SK-N-SH (cell line): ENCODE results near the gene HEATR3. TPM values are rescaled to one million over a fixed set of nuclear protein-coding genes. Genes with fewer than 3 reads are reported as not detected.

Experiments
- CTCF ChIA-PET: fragments of 300-600, 350-600 bp; formaldehyde crosslinking; extraction: SDS; loops from one replicate; lab custom pipeline; 2021; lab: Yijun Ruan, JAX
- POLR2A ChIA-PET: fragments of 350-600 bp; sonication (Branson Sonifier 250); formaldehyde crosslinking; extraction: SDS; loops from one replicate; lab custom pipeline; 2020; ENCODE audit warnings: antibody characterized with exemption, inconsistent platforms; lab: Yijun Ruan, JAX
- DNase-seq: peaks from one replicate; pipeline ENCODE4 v3.0.0; 2012
- H2AFZ ChIP-seq: fragments of 200-600 bp; sonication (generic); 2 replicates; pipeline ENCODE4 v1.8.1; 2016; ENCODE audit warnings: antibody characterized with exemption, mild to moderate bottlenecking, low read depth
- H3F3A ChIP-seq: fragments of 200-600 bp; sonication (generic); replicated peaks from 2 replicates; pipeline ENCODE3; 2016; ENCODE audit warnings: antibody characterized with exemption, mild to moderate bottlenecking; ENCODE audit not compliant: insufficient read depth
- H3K27ac ChIP-seq, 2 experiments: fragments of 200-500 bp in 1 of 2; fragments of 200-600 bp in 1 of 2; sonication (Bioruptor generic) in 1 of 2; sonication (generic), shearing (Covaris generic) in 1 of 2; 2 replicates each; pipeline versions ENCODE4 v1.5.1 to v1.6.1; 2014 to 2016; ENCODE audit warnings: low read depth in 2 of 2, inconsistent platforms in 1 of 2, low read length in 1 of 2, mild to moderate bottlenecking in 1 of 2, mixed read lengths in 1 of 2
- H3K27me3 ChIP-seq: fragments of 200-600 bp; sonication (generic), shearing (Covaris generic); 2 replicates; pipeline ENCODE4 v1.6.1; 2016; ENCODE audit warnings: mixed run types; ENCODE audit not compliant: insufficient read depth
- H3K36me3 ChIP-seq, 2 experiments: fragments of 200-500 bp in 1 of 2; fragments of 200-600 bp in 1 of 2; sonication (Bioruptor generic) in 1 of 2; sonication (generic) in 1 of 2; replicated peaks in 1 of 2; 2 replicates each; pipeline versions ENCODE3 to v1.5.1; 2014 to 2016; ENCODE audit warnings: low read length in 1 of 2, mild to moderate bottlenecking in 1 of 2; ENCODE audit not compliant: insufficient read depth in 2 of 2, control insufficient read depth in 1 of 2
- H3K4me1 ChIP-seq, 2 experiments: fragments of 200-500 bp in 1 of 2; fragments of 200-600 bp in 1 of 2; sonication (Bioruptor generic) in 1 of 2; sonication (generic), shearing (Covaris generic) in 1 of 2; 2 replicates each; pipeline versions ENCODE4 v1.5.1 to v1.6.1; 2014 to 2016; ENCODE audit warnings: low read depth in 1 of 2, low read length in 1 of 2, mixed run types in 1 of 2; ENCODE audit not compliant: insufficient read depth in 2 of 2, control insufficient read depth in 1 of 2
- H3K4me2 ChIP-seq: fragments of 200-600 bp; sonication (generic), shearing (Covaris generic); 2 replicates; pipeline ENCODE4 v1.6.1; 2017; ENCODE audit warnings: mixed run types
- H3K4me3 ChIP-seq, 2 experiments: fragments of 200-500 bp in 1 of 2; fragments of 200-600 bp in 1 of 2; sonication (Bioruptor generic) in 1 of 2; sonication (generic), shearing (Covaris generic) in 1 of 2; 2 replicates each; pipeline versions ENCODE4 v1.5.1 to v1.8.1; 2014 to 2016; ENCODE audit warnings: low read depth in 2 of 2, inconsistent platforms in 1 of 2, low read length in 1 of 2, mild to moderate bottlenecking in 1 of 2, mixed read lengths in 1 of 2, moderate library complexity in 1 of 2
- H3K79me2 ChIP-seq: fragments of 200-600 bp; sonication (generic); 2 replicates; pipeline ENCODE4 v1.8.1; 2017; ENCODE audit warnings: mild to moderate bottlenecking; ENCODE audit not compliant: insufficient read depth
- H3K9ac ChIP-seq: fragments of 200-600 bp; sonication (generic); 2 replicates; pipeline ENCODE4 v1.6.1; 2017; ENCODE audit warnings: mixed run types
- H3K9me2 ChIP-seq: fragments of 200-600 bp; sonication (generic); 2 replicates; pipeline ENCODE4 v1.6.1; 2017; ENCODE audit warnings: mixed run types
- H3K9me3 ChIP-seq: fragments of 200-600 bp; sonication (generic); 2 replicates; pipeline ENCODE4 v1.6.1; 2017; ENCODE audit warnings: mixed run types, mild to moderate bottlenecking, moderate library complexity
- H4K20me1 ChIP-seq: fragments of 200-600 bp; sonication (generic); 2 replicates; pipeline ENCODE4 v1.6.1; 2017; ENCODE audit warnings: mild to moderate bottlenecking, mixed run types; ENCODE audit not compliant: insufficient read depth
- CHD2 ChIP-seq: fragments of 150-350 bp; IDR thresholded peaks from 2 replicates; pipeline ENCODE4 v1.6.1; 2018; ENCODE audit warnings: low read length; ENCODE audit not compliant: partially characterized antibody
- CTCF ChIP-seq: fragments of 200-600 bp; sonication (generic); IDR thresholded peaks from 2 replicates; pipeline ENCODE4 v1.6.1; 2017; ENCODE audit warnings: antibody characterized with exemption, mild to moderate bottlenecking, moderate library complexity
- FOSL2 ChIP-seq: IDR thresholded peaks from 2 replicates; pipeline ENCODE4 v1.4.0; 2012; ENCODE audit warnings: low read depth, mild to moderate bottlenecking, moderate library complexity, borderline replicate concordance
- FOXJ3 ChIP-seq: sonication (generic); formaldehyde crosslinking; IDR thresholded peaks from 2 replicates; pipeline ENCODE4 v1.5.1; 2020; ENCODE audit warnings: mild to moderate bottlenecking, missing genetic modification reagents
- JUND ChIP-seq: IDR thresholded peaks from 2 replicates; pipeline ENCODE4 v1.4.0; 2012
- MEF2A ChIP-seq: IDR thresholded peaks from 2 replicates; pipeline ENCODE4 v1.4.0; 2012; ENCODE audit warnings: low read depth, borderline replicate concordance
- NRF1 ChIP-seq: IDR thresholded peaks from 2 replicates; pipeline ENCODE4 v1.6.1; 2012; ENCODE audit warnings: low read depth, mild to moderate bottlenecking, low read length
- POLR2AphosphoS5 ChIP-seq: IDR thresholded peaks from 2 replicates; pipeline ENCODE4 v1.6.1; 2012; ENCODE audit warnings: low read depth, low read length
- RCOR1 ChIP-seq: fragments of 150-350 bp; IDR thresholded peaks from 2 replicates; pipeline ENCODE4 v1.6.1; 2017; ENCODE audit warnings: antibody characterized with exemption, low read length
- RFX5 ChIP-seq: IDR thresholded peaks from 2 replicates; pipeline ENCODE4 v1.6.1; 2012; ENCODE audit warnings: mild to moderate bottlenecking, improper control_type of control experiment, low read length
- SIN3A ChIP-seq: IDR thresholded peaks from 2 replicates; pipeline ENCODE4 v1.6.1; 2012; ENCODE audit warnings: low read depth, mild to moderate bottlenecking, low read length, moderate library complexity, borderline replicate concordance
- SMC3 ChIP-seq: IDR thresholded peaks from 2 replicates; pipeline ENCODE4 v1.6.1; 2012; ENCODE audit warnings: low read depth, low read length, improper control_type of control experiment
- TAF1 ChIP-seq: IDR thresholded peaks from 2 replicates; pipeline ENCODE4 v1.6.1; 2012; ENCODE audit warnings: low read depth, mild to moderate bottlenecking, low read length, moderate library complexity, borderline replicate concordance
- TCF12 ChIP-seq: IDR thresholded peaks from 2 replicates; pipeline ENCODE4 v1.4.0; 2012
- USF1 ChIP-seq: IDR thresholded peaks from 2 replicates; pipeline ENCODE4 v1.4.0; 2012; ENCODE audit warnings: low read depth, borderline replicate concordance
- USF2 ChIP-seq: fragments of 150-350 bp; IDR thresholded peaks from 2 replicates; pipeline ENCODE4 v1.6.1; 2017; ENCODE audit warnings: antibody characterized with exemption, low read length, low read depth, borderline replicate concordance
- YY1 ChIP-seq: IDR thresholded peaks from 2 replicates; pipeline ENCODE4 v1.4.0; 2012; ENCODE audit warnings: low read depth, mild to moderate bottlenecking
- ZBTB33 ChIP-seq: IDR thresholded peaks from 2 replicates; pipeline ENCODE4 v1.4.0; 2012; ENCODE audit warnings: low read depth, borderline replicate concordance
- WGBS: methylation state at CpG from one replicate; pipeline ENCODE4 v1.1.6; 2017; ENCODE audit warnings: low lambda C conversion rate; 5-methylcytosine and 5-hydroxymethylcytosine counted together
- polyA plus RNA-seq, 3 experiments: library from polyadenylated mRNA; depleted of rRNA; stranded (reverse); fragments of >200 nt; gene quantifications; 2 replicates each; pipeline ENCODE4 v1.2.3, GENCODE V29; 2012
- TF ChIP-seq, protein P1 (sequence below): IDR thresholded peaks from 2 replicates; pipeline ENCODE4 v1.4.0; 2012; ENCODE audit warnings: low read depth

HEATR3 gene
- polyA plus RNA-seq, 1 of the 3 experiments (the other 2 are of a cell fraction), result 10.1 TPM

DNA sequence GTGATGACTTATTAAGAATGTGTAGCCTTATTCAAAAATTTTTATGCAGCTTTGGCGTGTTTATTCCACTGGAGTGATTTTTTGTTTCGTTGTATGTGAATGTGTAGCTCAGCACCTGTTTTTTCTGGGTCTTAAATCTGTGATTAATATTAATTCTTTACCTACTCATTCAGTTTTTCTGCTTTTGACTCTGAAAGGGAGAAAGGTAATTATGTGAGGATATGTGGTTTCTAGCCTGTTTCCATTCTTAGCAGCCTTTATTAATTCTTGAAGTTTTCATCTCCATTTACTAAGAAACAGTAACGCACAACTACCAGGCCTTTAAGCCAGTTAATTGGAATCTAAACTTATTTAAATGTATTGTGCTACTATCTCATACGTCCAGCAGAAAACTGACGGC, 7.0 kb downstream of the HEATR3 start (continued):
- TF ChIP-seq ZBTB33 (no peak), SIN3A (no peak), CHD2 (no peak), TAF1 (no peak), YY1 (no peak)
- TF ChIP-seq, protein P1, sequence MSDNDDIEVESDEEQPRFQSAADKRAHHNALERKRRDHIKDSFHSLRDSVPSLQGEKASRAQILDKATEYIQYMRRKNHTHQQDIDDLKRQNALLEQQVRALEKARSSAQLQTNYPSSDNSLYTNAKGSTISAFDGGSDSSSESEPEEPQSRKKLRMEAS, result no peak

GRCh38 chr16:50079397-50080140, 13.8 kb downstream of the HEATR3 start:
- Histone ChIP-seq H3K9ac (no peak overlapping the region), H3K4me2 (peak overlapping the region; percentile 19; the same call in 1 of the 2 replicates), H3K9me2 (no peaks in the 10 kb centered on the region), H3K27me3 (no peaks in the 10 kb centered on the region), H4K20me1 (no peaks in the 10 kb centered on the region), H3K79me2 (peaks cover 15% of the 10 kb centered on the region; the same call in 1 of the 2 replicates), H3K27ac (peak overlapping the region in 1 of 2 experiments; percentile 58; a peak in 2 of 4 replicates), H3F3A (peaks cover 8% of the 10 kb centered on the region), H3K4me3 (no peak overlapping the region), H3K36me3 (peaks cover 26 to 39% of the 10 kb centered on the region in 2 experiments), H2AFZ (no peak overlapping the region), H3K9me3 (no peaks in the 10 kb centered on the region), H3K4me1 (no peaks in the 10 kb centered on the region)
- POLR2A ChIA-PET, result no interaction called here
- TF ChIP-seq TCF12, result no peak
- no peak for DNase-seq
- WGBS, result 84% methylated on average over 9 of the region's 9 CpGs
- CTCF ChIA-PET, result interaction anchor here (1.9 kb wide), 1 partner anchor 9 kb away, joined by 6 read pairs; no protein-coding TSS in a partner anchor

GRCh38 chr16:50081428-50082018, 15.8 kb downstream of the HEATR3 start:
- no peak overlapping the region for H2AFZ ChIP-seq
- H3K4me1 ChIP-seq, result no peaks in the 10 kb centered on the region
- DNase-seq, result no peak
- H3K9ac ChIP-seq, result no peak overlapping the region
- H3K27ac ChIP-seq, result no peak overlapping the region
- H3K9me2 ChIP-seq, result no peaks in the 10 kb centered on the region
- H3K9me3 ChIP-seq, result no peaks in the 10 kb centered on the region
- peaks cover 31 to 40% of the 10 kb centered on the region in 2 experiments for H3K36me3 ChIP-seq
- peaks cover 15% of the 10 kb centered on the region; the same call in 1 of the 2 replicates for H3K79me2 ChIP-seq
- WGBS, result 81% methylated on average over 7 of the region's 7 CpGs
- POLR2A ChIA-PET, result no interaction called here
- H3K27me3 ChIP-seq, result no peaks in the 10 kb centered on the region
- H3K4me3 ChIP-seq, result no peak overlapping the region
- CTCF ChIA-PET, result interaction anchor here (1.5 to 2.0 kb wide), 2 partner anchors 14 to 725 kb away, joined by 3 to 10 read pairs; no protein-coding TSS in a partner anchor
- peaks cover 8% of the 10 kb centered on the region for H3F3A ChIP-seq
- H4K20me1 ChIP-seq, result no peaks in the 10 kb centered on the region
- no peak overlapping the region for H3K4me2 ChIP-seq
- no peak for TF ChIP-seq SMC3
- TF ChIP-seq USF2, result no peak
- TF ChIP-seq USF1, result no peak
- TF ChIP-seq MEF2A, result no peak
- no peak for TF ChIP-seq SIN3A
- TF ChIP-seq CHD2, result no peak
- no peak for TF ChIP-seq FOXJ3 (CRISPR knock-in tag)
- no peak for TF ChIP-seq RFX5
- no peak for TF ChIP-seq NRF1
- no peak for TF ChIP-seq RCOR1
- TF ChIP-seq FOSL2, result no peak
- no peak for TF ChIP-seq JUND
- no peak for TF ChIP-seq CTCF
- TF ChIP-seq POLR2AphosphoS5, result no peak
